Lung (tissue), 12 donors: ENCODE measurements around the gene MAPK14. TPM values are rescaled to one million over a fixed set of nuclear protein-coding genes. Genes with fewer than 3 reads are reported as not detected.

Experiments
- ATAC-seq: fragments of 200-7000 bp; cut with Tn5 transposase; one replicate; pipeline ENCODE4 v1.9.1; 2020; ENCODE audit warnings: moderate number of reproducible peaks; ENCODE audit not compliant: insufficient read depth, low FRiP score
- DNase-seq, 3 donors: peaks; one replicate each; pipeline ENCODE4 v3.0.0-alpha.2; 2013 to 2017
- H3K27ac ChIP-seq, 2 donors: one replicate each; pipeline ENCODE4 v1.5.1; 2013; ENCODE audit warnings: mild to moderate bottlenecking in 2 of 2, moderate library complexity in 2 of 2, control low read depth in 1 of 2, inconsistent platforms in 1 of 2, low read depth in 1 of 2, low read length in 1 of 2
- H3K27me3 ChIP-seq, 3 donors: one replicate each; pipeline ENCODE4 v1.5.1; 2013; ENCODE audit warnings: low read length in 2 of 3; ENCODE audit not compliant: control insufficient read depth in 3 of 3, insufficient read depth in 3 of 3
- H3K36me3 ChIP-seq, 4 donors: one replicate each; pipeline ENCODE4 v1.5.1; 2013; ENCODE audit warnings: low read length in 4 of 4, mild to moderate bottlenecking in 1 of 4, moderate library complexity in 1 of 4; ENCODE audit not compliant: control insufficient read depth in 4 of 4, insufficient read depth in 4 of 4
- H3K4me1 ChIP-seq, 5 donors: one replicate each; pipeline ENCODE4 v1.5.1; 2013; ENCODE audit warnings: low read length in 5 of 5, mild to moderate bottlenecking in 2 of 5, moderate library complexity in 1 of 5; ENCODE audit not compliant: control insufficient read depth in 5 of 5, insufficient read depth in 5 of 5
- H3K4me3 ChIP-seq: one replicate; pipeline ENCODE4 v1.5.1; 2013; ENCODE audit warnings: mild to moderate bottlenecking, control low read depth, moderate library complexity
- H3K9ac ChIP-seq, 2 donors: one replicate each; pipeline ENCODE4 v1.5.1; 2013; ENCODE audit warnings: low read length in 2 of 2, control low read depth in 1 of 2; ENCODE audit not compliant: insufficient read depth in 1 of 2
- H3K9me3 ChIP-seq, 4 donors: one replicate each; pipeline ENCODE4 v1.5.1; 2013; ENCODE audit warnings: low read length in 3 of 4, mild to moderate bottlenecking in 1 of 4, moderate library complexity in 1 of 4; ENCODE audit not compliant: control insufficient read depth in 4 of 4, insufficient read depth in 3 of 4
- CTCF ChIP-seq: IDR thresholded peaks from 2 replicates; pipeline ENCODE4 v1.5.1; 2012; ENCODE audit warnings: mild to moderate bottlenecking; ENCODE audit errors: control extremely low read depth, extremely low read depth
- WGBS, 2 donors: extraction: QIAGEN DNeasy Blood & Tissue Kit; methylation state at CpG; one replicate each; pipeline ENCODE4 v1.1.7; 2013; 5-methylcytosine and 5-hydroxymethylcytosine counted together
- polyA plus RNA-seq, 2 donors: library from polyadenylated mRNA; stranded (reverse); fragments of 200-250 nt; gene quantifications; one replicate each; pipeline ENCODE4 v1.2.1, GENCODE V29; 2013
- total RNA-seq, 2 donors: library from RNA; depleted of rRNA in 1 of 2; stranded (reverse); fragments of >200 nt in 1 of 2; gene quantifications; one replicate each; pipeline ENCODE4 v1.2.1, GENCODE V29; 2014 to 2021
- donor health status: control.
- donor health status: control.
- donor health status: Bipolar disorder and iron deficiency.
- donor health status: healthy.
- donor health status: DM: yes; HTN: yes; CAD: no.

Gene MAPK14
- total and polyA plus RNA-seq, 4 donors: 12.8 to 93.3 (median 59.5) TPM

DNA sequence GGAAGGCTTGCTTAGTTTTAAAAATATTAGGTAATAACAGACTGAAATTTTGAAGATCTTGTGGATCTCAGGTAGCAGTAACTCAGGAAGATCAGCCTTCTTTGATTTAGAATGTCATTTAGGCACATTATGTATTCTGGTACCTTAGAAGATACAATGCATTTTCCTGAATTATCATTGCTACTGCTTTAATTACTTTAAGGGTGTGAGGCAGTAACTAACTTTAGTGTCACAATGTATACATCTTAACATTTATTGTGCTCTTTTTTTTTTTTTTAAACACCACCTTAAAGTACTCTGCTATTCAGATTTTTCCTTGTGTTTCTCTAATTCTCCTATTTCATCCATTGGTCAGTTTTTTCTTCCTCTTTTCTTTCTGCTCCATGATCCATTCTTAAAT, 13.3 kb downstream of the MAPK14 start:
- DNase-seq (no peak), ATAC-seq (no peak)
- H3K27me3 ChIP-seq: no peaks in the 10 kb centered on the region
- H3K27ac ChIP-seq: no peak overlapping the region
- H3K9ac ChIP-seq: no peak overlapping the region
- peaks cover 7 to 23% (median 13%) of the 10 kb centered on the region in 5 donors for H3K4me1 ChIP-seq
- H3K9me3 ChIP-seq: no peaks in the 10 kb centered on the region
- no peak overlapping the region for H3K4me3 ChIP-seq
- no peak for TF ChIP-seq CTCF
- peaks cover 0 to 1% (median 0%) of the 10 kb centered on the region in 4 donors for H3K36me3 ChIP-seq

DNA sequence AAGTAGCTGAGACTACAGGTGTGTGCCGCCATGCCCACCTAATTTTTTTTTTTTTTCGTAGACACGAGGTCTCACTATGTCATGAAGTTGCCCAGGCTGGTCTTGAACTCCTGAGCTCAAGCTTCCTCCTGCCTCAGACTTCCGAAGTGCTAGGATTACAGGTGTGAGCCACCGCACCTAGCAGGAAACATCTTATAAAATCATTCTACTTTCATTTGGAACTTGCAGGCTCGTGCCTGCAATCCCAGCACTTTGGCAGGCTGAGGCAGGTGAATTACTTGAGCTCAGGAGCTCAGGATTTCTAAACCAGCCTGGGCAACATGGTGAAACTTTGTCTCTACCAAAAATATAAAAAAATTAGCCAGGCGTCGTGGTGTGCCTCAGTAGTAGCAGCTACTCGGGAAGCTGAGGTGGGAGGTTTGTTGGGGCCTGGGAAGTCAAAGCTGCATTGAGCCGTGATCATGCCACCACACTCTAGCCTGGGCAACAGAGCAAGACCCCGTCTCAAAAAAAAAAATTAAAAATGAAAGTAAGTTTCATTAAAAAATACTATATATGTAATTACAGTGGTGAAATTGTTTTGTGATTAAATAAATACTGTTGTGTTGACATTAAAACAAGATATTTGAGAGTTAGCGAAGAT, 15.1 kb downstream of the MAPK14 start:
- H3K36me3 ChIP-seq: peaks cover 0 to 1% (median 0%) of the 10 kb centered on the region in 4 donors
- DNase-seq (no peak), ATAC-seq (no peak)
- no peaks in the 10 kb centered on the region for H3K27me3 ChIP-seq
- H3K4me3 ChIP-seq: no peak overlapping the region
- no peak for TF ChIP-seq CTCF
- peaks cover 7 to 18% (median 11%) of the 10 kb centered on the region in 5 donors for H3K4me1 ChIP-seq
- WGBS, 2 donors: 88 to 92% methylated on average over 12 of the region's 12 CpGs
- H3K9me3 ChIP-seq: no peaks in the 10 kb centered on the region
- H3K9ac ChIP-seq: no peak overlapping the region
- H3K27ac ChIP-seq: no peak overlapping the region

- WGBS, 2 donors: 83 to 92% methylated on average over 2 of the region's 2 CpGs
- TF ChIP-seq CTCF: no peak
- DNase-seq (no peak), ATAC-seq (no peak)
- Histone ChIP-seq H3K27ac (no peak overlapping the region), H3K27me3 (no peaks in the 10 kb centered on the region), H3K4me3 (no peak overlapping the region), H3K4me1 (peaks cover under 1 to 25% (median 10%) of the 10 kb centered on the region in 5 donors), H3K36me3 (peaks cover 0 to 3% (median 2%) of the 10 kb centered on the region in 4 donors), H3K9me3 (no peaks in the 10 kb centered on the region), H3K9ac (no peak overlapping the region)
Measured at GRCh38 chr6:36049582-36049981, 22.0 kb downstream of the MAPK14 start.

DNA sequence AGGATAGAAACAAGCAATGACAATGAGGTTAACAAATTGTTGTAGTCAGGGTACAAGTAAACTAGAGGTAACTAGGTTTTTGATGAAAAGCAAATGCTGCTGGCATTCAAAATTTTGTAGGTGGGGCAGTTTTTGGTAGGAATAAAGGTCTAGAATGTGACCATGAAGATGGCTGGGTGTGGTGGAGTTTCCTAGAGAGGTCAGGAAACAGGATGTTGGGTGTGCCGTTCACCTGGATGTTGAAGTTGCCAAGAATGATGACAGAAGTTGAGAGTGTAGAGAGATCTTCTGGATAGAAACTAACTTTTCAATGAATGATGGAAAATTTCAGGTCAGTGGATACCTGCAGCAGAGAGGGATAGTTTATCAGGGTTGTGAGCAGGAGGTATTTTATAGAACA, 22.7 kb downstream of the MAPK14 start:
- H3K27ac ChIP-seq: no peak overlapping the region
- no peaks in the 10 kb centered on the region for H3K27me3 ChIP-seq
- WGBS, 2 donors: 7 to 31% methylated on average over 1 of the region's 1 CpG
- H3K4me1 ChIP-seq: peaks cover 4 to 31% (median 11%) of the 10 kb centered on the region in 5 donors
- no peak for TF ChIP-seq CTCF
- no peak overlapping the region for H3K4me3 ChIP-seq
- H3K36me3 ChIP-seq: peaks cover 0 to 5% (median 2%) of the 10 kb centered on the region in 4 donors
- ATAC-seq (no peak), DNase-seq (no peak)
- no peaks in the 10 kb centered on the region for H3K9me3 ChIP-seq
- H3K9ac ChIP-seq: no peak overlapping the region
